HG03571 (cell line): ENCODE data around the gene DGKI.

Experiments used
- ATAC-seq: cut with Tn5 transposase; IDR thresholded peaks from one replicate; pipeline ENCODE4 v1.9.1; 2021; ENCODE audit not compliant: unreplicated experiment

The DGKI gene

GRCh38 chr7:137873524-137873923, 26.8 kb upstream of the DGKI start:
- no peak for ATAC-seq

GRCh38 chr7:137871170-137871915, 24.6 kb upstream of the DGKI start:
- no peak for ATAC-seq

- ATAC-seq: no peak
These were observed 23.9 kb upstream of the DGKI start for GRCh38 chr7:137870684-137871083.

GRCh38 chr7:137870078-137870477, 23.3 kb upstream of the DGKI start:
- ATAC-seq: no peak

- no peak for ATAC-seq
These were observed 22.5 kb upstream of the DGKI start for GRCh38 chr7:137869260-137869659.

GRCh38 chr7:137867289-137867688, 20.5 kb upstream of the DGKI start:
- ATAC-seq: no peak

- no peak for ATAC-seq
These were observed 19.0 kb upstream of the DGKI start for GRCh38 chr7:137865764-137866163.

GRCh38 chr7:137862964-137863363, 16.2 kb upstream of the DGKI start:
- no peak for ATAC-seq

- no peak for ATAC-seq
These were observed 15.6 kb upstream of the DGKI start for GRCh38 chr7:137862358-137862757.

GRCh38 chr7:137860542-137860941, 13.8 kb upstream of the DGKI start:
- no peak for ATAC-seq

- no peak for ATAC-seq
These were observed 6.3 kb upstream of the DGKI start for GRCh38 chr7:137853053-137853452.

GRCh38 chr7:137852108-137852507, 5.3 kb upstream of the DGKI start:
- no peak for ATAC-seq

- ATAC-seq: no peak
These were observed 4.5 kb upstream of the DGKI start for GRCh38 chr7:137850972-137851945.

- ATAC-seq: no peak
These were observed 3.8 kb upstream of the DGKI start for GRCh38 chr7:137850571-137850970.

GRCh38 chr7:137848095-137848494, 1.3 kb upstream of the DGKI start:
- ATAC-seq: no peak

GRCh38 chr7:137847568-137848050, 835 bp upstream of the DGKI start:
- no peak for ATAC-seq

- no peak for ATAC-seq
These were observed 286 bp downstream of the DGKI start for GRCh38 chr7:137846549-137846826.

- ATAC-seq: no peak
These were observed 1.9 kb downstream of the DGKI start for GRCh38 chr7:137844677-137845425.

GRCh38 chr7:137839903-137840779, 6.6 kb downstream of the DGKI start:
- ATAC-seq: no peak

GRCh38 chr7:137838706-137839315, 8.0 kb downstream of the DGKI start:
- ATAC-seq: no peak
